HEK293T (cell line): ENCODE data around the gene FIGLA.

Source experiments
- CTCF ChIA-PET: fragments of 350-600 bp; formaldehyde crosslinking; extraction: SDS; loops from one replicate; lab custom pipeline; 2021; ENCODE audit warnings: antibody characterized with exemption, inconsistent platforms; lab: Yijun Ruan, JAX
- POLR2A ChIA-PET: fragments of 350-600 bp; formaldehyde crosslinking; extraction: SDS; loops from one replicate; lab custom pipeline; 2020; ENCODE audit warnings: antibody characterized with exemption, inconsistent platforms; lab: Yijun Ruan, JAX
- DNase-seq: peaks from one replicate; pipeline ENCODE4 v3.0.0; 2012; ENCODE audit warnings: mixed read lengths; ENCODE audit errors: extremely low spot score
- ARNT ChIP-seq: fragments of 450-650 bp; IDR thresholded peaks from 2 replicates; pipeline ENCODE4 v1.6.1; 2017; ENCODE audit warnings: mild to moderate bottlenecking
- BHLHE40 ChIP-seq: fragments of 450-650 bp; IDR thresholded peaks from 2 replicates; pipeline ENCODE4 v1.6.1; 2016; ENCODE audit warnings: mild to moderate bottlenecking, moderate library complexity, borderline replicate concordance
- CTBP1 ChIP-seq: fragments of 450-650 bp; IDR thresholded peaks from 2 replicates; pipeline ENCODE4 v1.6.1; 2016; ENCODE audit warnings: borderline replicate concordance
- ELF4 ChIP-seq: fragments of 450-650 bp; IDR thresholded peaks from 2 replicates; pipeline ENCODE4 v1.6.1; 2017; ENCODE audit warnings: antibody characterized with exemption
- FOXA1 ChIP-seq: fragments of 450-650 bp; IDR thresholded peaks from 2 replicates; pipeline ENCODE4 v1.6.1; 2016; ENCODE audit warnings: mild to moderate bottlenecking
- FOXK2 ChIP-seq: fragments of 450-650 bp; IDR thresholded peaks from 2 replicates; pipeline ENCODE4 v1.6.1; 2016; ENCODE audit warnings: mild to moderate bottlenecking
- FOXM1 ChIP-seq: fragments of 450-650 bp; IDR thresholded peaks from 2 replicates; pipeline ENCODE4 v1.6.1; 2017; ENCODE audit warnings: mild to moderate bottlenecking, borderline replicate concordance
- HDGF ChIP-seq: fragments of 450-650 bp; IDR thresholded peaks from 2 replicates; pipeline ENCODE4 v1.6.1; 2017; ENCODE audit warnings: antibody characterized with exemption, borderline replicate concordance
- L3MBTL2 ChIP-seq: fragments of 450-650 bp; conservative IDR thresholded peaks from 2 replicates; pipeline ENCODE4 v1.6.1; 2016; ENCODE audit warnings: mild to moderate bottlenecking
- LEF1 ChIP-seq: fragments of 450-650 bp; IDR thresholded peaks from 2 replicates; pipeline ENCODE4 v1.6.1; 2017; ENCODE audit warnings: mild to moderate bottlenecking, borderline replicate concordance
- NFRKB ChIP-seq: fragments of 450-650 bp; IDR thresholded peaks from 2 replicates; pipeline ENCODE4 v1.6.1; 2016; ENCODE audit warnings: mild to moderate bottlenecking, moderate library complexity
- SP1 ChIP-seq: fragments of 450-650 bp; IDR thresholded peaks from 2 replicates; pipeline ENCODE4 v1.6.1; 2017
- SUZ12 ChIP-seq: fragments of 450-650 bp; IDR thresholded peaks from 2 replicates; pipeline ENCODE4 v1.6.1; 2016; ENCODE audit warnings: mild to moderate bottlenecking
- TARDBP ChIP-seq: fragments of 450-650 bp; IDR thresholded peaks from 2 replicates; pipeline ENCODE4 v1.6.1; 2016
- ZNF384 ChIP-seq: fragments of 450-650 bp; IDR thresholded peaks from 2 replicates; pipeline ENCODE4 v1.6.1; 2016
- TF ChIP-seq, protein P1 (sequence below): fragments of 450-650 bp; IDR thresholded peaks from 2 replicates; pipeline ENCODE4 v1.6.1; 2016

Gene FIGLA

DNA sequence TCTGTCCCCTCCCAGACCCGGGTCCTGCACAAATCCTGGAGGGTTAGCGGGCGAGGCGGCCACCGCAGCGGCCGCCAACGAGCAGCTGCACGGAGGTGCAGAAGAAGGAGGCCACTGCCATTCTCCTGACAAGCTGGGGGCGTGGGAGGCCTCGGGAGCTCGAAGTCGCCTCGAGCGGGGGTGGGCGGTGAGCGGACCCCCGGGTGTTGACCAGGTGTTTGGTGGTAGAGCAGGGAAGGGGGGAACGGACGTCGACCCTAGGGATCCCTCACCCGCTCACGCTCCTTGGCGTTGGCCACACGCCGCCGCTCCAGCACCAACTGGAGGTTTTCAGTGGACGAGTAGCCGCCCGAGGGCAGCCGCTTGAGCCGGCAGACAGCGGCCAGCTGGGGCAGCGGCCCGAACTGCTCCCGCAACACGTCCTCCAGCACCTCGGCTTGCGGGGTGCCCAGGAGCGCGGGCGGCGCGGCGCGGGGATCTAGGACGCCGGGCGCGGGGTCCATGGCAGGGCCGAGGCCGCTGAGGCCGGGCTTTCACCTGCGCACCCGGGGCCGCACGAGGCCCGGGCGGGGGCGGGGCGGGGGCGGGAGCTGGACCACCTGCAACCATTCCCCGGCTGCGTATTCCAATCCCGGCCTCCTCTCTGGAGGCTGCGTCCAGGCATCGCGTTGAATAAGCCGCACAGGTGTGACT, at the start of gene FIGLA:
FIGLA (minus strand) TSS at position 508 of the 693 bp plus-strand sequence; CDS start at position 503, 5 bp downstream.
- ChIA-PET CTCF (no interaction called here), POLR2A (no interaction called here)
- DNase-seq, result no peak
- TF ChIP-seq, protein P1, sequence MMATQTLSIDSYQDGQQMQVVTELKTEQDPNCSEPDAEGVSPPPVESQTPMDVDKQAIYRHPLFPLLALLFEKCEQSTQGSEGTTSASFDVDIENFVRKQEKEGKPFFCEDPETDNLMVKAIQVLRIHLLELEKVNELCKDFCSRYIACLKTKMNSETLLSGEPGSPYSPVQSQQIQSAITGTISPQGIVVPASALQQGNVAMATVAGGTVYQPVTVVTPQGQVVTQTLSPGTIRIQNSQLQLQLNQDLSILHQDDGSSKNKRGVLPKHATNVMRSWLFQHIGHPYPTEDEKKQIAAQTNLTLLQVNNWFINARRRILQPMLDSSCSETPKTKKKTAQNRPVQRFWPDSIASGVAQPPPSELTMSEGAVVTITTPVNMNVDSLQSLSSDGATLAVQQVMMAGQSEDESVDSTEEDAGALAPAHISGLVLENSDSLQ, result no peak
- no peak for TF ChIP-seq ELF4
- TF ChIP-seq SUZ12, result no peak
- TF ChIP-seq CTBP1, result no peak
- TF ChIP-seq ZNF384, result no peak
- no peak for TF ChIP-seq L3MBTL2
- TF ChIP-seq SP1, result no peak
- no peak for TF ChIP-seq LEF1
- TF ChIP-seq NFRKB, result no peak
- no peak for TF ChIP-seq FOXK2
- no peak for TF ChIP-seq BHLHE40
- no peak for TF ChIP-seq FOXM1
- no peak for TF ChIP-seq FOXA1
- TF ChIP-seq HDGF, result no peak
- no peak for TF ChIP-seq TARDBP
- no peak for TF ChIP-seq ARNT

GRCh38 chr2:70837980-70838925, 47.8 kb upstream of the FIGLA start:
- POLR2A ChIA-PET, result no interaction called here
- DNase-seq, result no peak
- TF ChIP-seq ARNT, result no peak
- TF ChIP-seq FOXK2, result no peak
- no peak for TF ChIP-seq SP1
- TF ChIP-seq LEF1, result no peak
- TF ChIP-seq ZNF384, result no peak
- TF ChIP-seq SUZ12, result no peak
- no peak for TF ChIP-seq HDGF
- no peak for TF ChIP-seq ELF4
- no peak for TF ChIP-seq CTBP1
- TF ChIP-seq NFRKB, result no peak
- TF ChIP-seq, protein P1, result no peak
- no peak for TF ChIP-seq TARDBP
- no peak for TF ChIP-seq FOXA1
- CTCF ChIA-PET, result no interaction called here

GRCh38 chr2:70835643-70836042, 45.2 kb upstream of the FIGLA start, which contains the start of gene CD207:
TSS of gene CD207 (minus strand) at chr2:70835816. CDS start at chr2:70835776, 40 bp downstream.
- ChIA-PET CTCF (no interaction called here), POLR2A (no interaction called here)
- TF ChIP-seq CTBP1 (no peak), FOXM1 (no peak), SUZ12 (no peak), FOXA1 (no peak), ZNF384 (no peak), ELF4 (no peak), BHLHE40 (no peak), HDGF (no peak), L3MBTL2 (no peak), FOXK2 (no peak), SP1 (no peak), LEF1 (no peak), NFRKB (no peak), TARDBP (no peak), ARNT (no peak)
- TF ChIP-seq, protein P1, result no peak
- DNase-seq, result no peak

GRCh38 chr2:70834881-70835280, 44.4 kb upstream of the FIGLA start:
- no peak for DNase-seq
- TF ChIP-seq, protein P1, result no peak
- no peak for TF ChIP-seq SP1
- no peak for TF ChIP-seq L3MBTL2
- ChIA-PET POLR2A (no interaction called here), CTCF (no interaction called here)

DNA sequence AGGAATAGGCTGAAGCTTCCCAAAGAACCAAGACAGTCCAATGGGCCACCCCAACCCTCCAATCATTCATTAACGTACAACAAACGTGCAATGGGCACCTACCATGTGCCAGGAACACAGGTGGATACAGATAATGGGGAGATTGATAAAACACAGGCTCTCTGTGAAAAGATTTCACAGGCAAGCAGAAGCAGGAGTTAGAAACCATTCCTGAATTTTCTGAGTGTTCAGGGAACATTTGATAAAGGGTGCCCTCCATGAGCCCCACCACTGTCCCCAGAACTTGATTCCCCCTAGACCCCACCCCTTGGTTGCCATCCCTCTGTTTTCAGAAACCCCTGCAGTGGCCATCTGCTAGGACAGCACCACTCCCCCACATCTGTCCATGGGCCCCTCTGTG, 43.7 kb upstream of the FIGLA start:
- POLR2A ChIA-PET, result no interaction called here
- no peak for DNase-seq
- CTCF ChIA-PET, result no interaction called here
- no peak for TF ChIP-seq BHLHE40
- TF ChIP-seq SP1, result no peak
- TF ChIP-seq TARDBP, result no peak
- TF ChIP-seq ELF4, result no peak
- no peak for TF ChIP-seq FOXM1
- no peak for TF ChIP-seq SUZ12
- TF ChIP-seq FOXA1, result no peak
- no peak for TF ChIP-seq NFRKB
- no peak for TF ChIP-seq HDGF
- no peak for TF ChIP-seq CTBP1
- TF ChIP-seq ARNT, result no peak
- TF ChIP-seq L3MBTL2, result no peak
